ENCODE results near the gene RNF166. TPM values are rescaled to one million over a fixed set of nuclear protein-coding genes. Genes with fewer than 3 reads are reported as not detected.

The RNF166 gene
- polyA plus RNA-seq, 1 donor from 2014 or later = 34.4 TPM

DNA sequence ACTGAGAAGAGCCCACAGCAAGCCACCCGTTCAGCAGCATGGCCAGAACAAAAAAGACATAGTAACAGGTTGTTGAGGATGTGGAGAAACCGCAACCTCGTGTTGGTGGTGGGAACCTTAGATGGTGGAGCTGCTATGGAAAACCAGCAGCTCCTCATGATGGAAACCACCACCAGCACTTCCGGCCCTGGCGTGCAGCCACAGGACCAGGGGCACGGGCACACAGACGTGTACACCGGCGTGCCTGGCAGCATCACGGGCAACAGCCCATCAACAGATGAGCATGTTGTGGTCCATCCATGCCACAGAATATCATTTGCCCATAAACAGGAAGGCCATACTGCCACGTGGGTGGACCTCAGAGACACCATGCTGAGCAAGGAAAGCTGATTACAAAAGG, 12.0 kb upstream of the RNF166 start:
- no peaks in the 10 kb centered on the region for H3K36me3 ChIP-seq (ENCODE audit: insufficient read depth, low read length)
- TF ChIP-seq MXI1 (conservative IDR thresholded peaks at IDR 0.05; ENCODE audit: poor library complexity, severe bottlenecking) (no peak), POLR2AphosphoS5 (IDR thresholded peaks at IDR 0.05) (no peak), EZH2 (IDR thresholded peaks at IDR 0.05; ENCODE audit: borderline replicate concordance, insufficient read depth, low read length, poor library complexity, severe bottlenecking) (no peak), SMC3 (conservative IDR thresholded peaks at IDR 0.05; ENCODE audit: poor library complexity) (no peak), EP300 (conservative IDR thresholded peaks at IDR 0.05; ENCODE audit: poor library complexity, severe bottlenecking) (no peak), CTCF (IDR thresholded peaks at IDR 0.05; ENCODE audit: poor library complexity, severe bottlenecking) (no peak), TAF1 (IDR thresholded peaks at IDR 0.05; ENCODE audit: low read depth) (no peak), RAD21 (conservative IDR thresholded peaks at IDR 0.05) (no peak)
- TF ChIP-seq, protein P1, sequence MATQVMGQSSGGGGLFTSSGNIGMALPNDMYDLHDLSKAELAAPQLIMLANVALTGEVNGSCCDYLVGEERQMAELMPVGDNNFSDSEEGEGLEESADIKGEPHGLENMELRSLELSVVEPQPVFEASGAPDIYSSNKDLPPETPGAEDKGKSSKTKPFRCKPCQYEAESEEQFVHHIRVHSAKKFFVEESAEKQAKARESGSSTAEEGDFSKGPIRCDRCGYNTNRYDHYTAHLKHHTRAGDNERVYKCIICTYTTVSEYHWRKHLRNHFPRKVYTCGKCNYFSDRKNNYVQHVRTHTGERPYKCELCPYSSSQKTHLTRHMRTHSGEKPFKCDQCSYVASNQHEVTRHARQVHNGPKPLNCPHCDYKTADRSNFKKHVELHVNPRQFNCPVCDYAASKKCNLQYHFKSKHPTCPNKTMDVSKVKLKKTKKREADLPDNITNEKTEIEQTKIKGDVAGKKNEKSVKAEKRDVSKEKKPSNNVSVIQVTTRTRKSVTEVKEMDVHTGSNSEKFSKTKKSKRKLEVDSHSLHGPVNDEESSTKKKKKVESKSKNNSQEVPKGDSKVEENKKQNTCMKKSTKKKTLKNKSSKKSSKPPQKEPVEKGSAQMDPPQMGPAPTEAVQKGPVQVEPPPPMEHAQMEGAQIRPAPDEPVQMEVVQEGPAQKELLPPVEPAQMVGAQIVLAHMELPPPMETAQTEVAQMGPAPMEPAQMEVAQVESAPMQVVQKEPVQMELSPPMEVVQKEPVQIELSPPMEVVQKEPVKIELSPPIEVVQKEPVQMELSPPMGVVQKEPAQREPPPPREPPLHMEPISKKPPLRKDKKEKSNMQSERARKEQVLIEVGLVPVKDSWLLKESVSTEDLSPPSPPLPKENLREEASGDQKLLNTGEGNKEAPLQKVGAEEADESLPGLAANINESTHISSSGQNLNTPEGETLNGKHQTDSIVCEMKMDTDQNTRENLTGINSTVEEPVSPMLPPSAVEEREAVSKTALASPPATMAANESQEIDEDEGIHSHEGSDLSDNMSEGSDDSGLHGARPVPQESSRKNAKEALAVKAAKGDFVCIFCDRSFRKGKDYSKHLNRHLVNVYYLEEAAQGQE (IDR thresholded peaks at IDR 0.05; ENCODE audit: borderline replicate concordance) = no peak
- no peaks in the 10 kb centered on the region for H3K9me3 ChIP-seq (ENCODE audit: low read length)
- no peak overlapping the region for H3K9ac ChIP-seq (ENCODE audit: low read length)
- no peaks in the 10 kb centered on the region for H3K27me3 ChIP-seq (ENCODE audit: insufficient read depth, low read depth, low read length)
- H4K20me1 ChIP-seq (ENCODE audit: insufficient read depth) = no peaks in the 10 kb centered on the region
- no peaks in the 10 kb centered on the region for H3F3A ChIP-seq (ENCODE audit: insufficient read depth, low read length, poor library complexity, severe bottlenecking)
- no peaks in the 10 kb centered on the region for H3K9me2 ChIP-seq (ENCODE audit: insufficient read depth, low read length)
- H2AFZ ChIP-seq (ENCODE audit: low read depth, low read length) = no peak overlapping the region
- no peaks in the 10 kb centered on the region for H3K79me2 ChIP-seq (replicated peaks; ENCODE audit: insufficient read depth, low read length)
- H3K4me2 ChIP-seq (ENCODE audit: low read length) = no peak overlapping the region
- no peak overlapping the region for H3K27ac ChIP-seq (ENCODE audit: low read length)
- H3K4me3 ChIP-seq (ENCODE audit: low read length) = no peak overlapping the region

- Histone ChIP-seq H3K9ac (ENCODE audit: low read length) (no peak overlapping the region), H3K79me2 (replicated peaks; ENCODE audit: insufficient read depth, low read length) (no peaks in the 10 kb centered on the region), H3K27ac (ENCODE audit: low read length) (no peak overlapping the region), H4K20me1 (ENCODE audit: insufficient read depth) (no peaks in the 10 kb centered on the region), H3K27me3 (ENCODE audit: insufficient read depth, low read depth, low read length) (no peaks in the 10 kb centered on the region), H3K36me3 (ENCODE audit: insufficient read depth, low read length) (no peaks in the 10 kb centered on the region), H3F3A (ENCODE audit: insufficient read depth, low read length, poor library complexity, severe bottlenecking) (no peaks in the 10 kb centered on the region), H3K4me3 (ENCODE audit: low read length) (no peak overlapping the region), H2AFZ (ENCODE audit: low read depth, low read length) (no peak overlapping the region), H3K9me2 (ENCODE audit: insufficient read depth, low read length) (no peaks in the 10 kb centered on the region), H3K4me2 (ENCODE audit: low read length) (no peak overlapping the region), H3K9me3 (ENCODE audit: low read length) (no peaks in the 10 kb centered on the region)
- TF ChIP-seq SMC3 (conservative IDR thresholded peaks at IDR 0.05; ENCODE audit: poor library complexity) (no peak), MXI1 (conservative IDR thresholded peaks at IDR 0.05; ENCODE audit: poor library complexity, severe bottlenecking) (no peak)
Observed at GRCh38 chr16:88716601-88717001, 10.4 kb upstream of the RNF166 start.

DNA sequence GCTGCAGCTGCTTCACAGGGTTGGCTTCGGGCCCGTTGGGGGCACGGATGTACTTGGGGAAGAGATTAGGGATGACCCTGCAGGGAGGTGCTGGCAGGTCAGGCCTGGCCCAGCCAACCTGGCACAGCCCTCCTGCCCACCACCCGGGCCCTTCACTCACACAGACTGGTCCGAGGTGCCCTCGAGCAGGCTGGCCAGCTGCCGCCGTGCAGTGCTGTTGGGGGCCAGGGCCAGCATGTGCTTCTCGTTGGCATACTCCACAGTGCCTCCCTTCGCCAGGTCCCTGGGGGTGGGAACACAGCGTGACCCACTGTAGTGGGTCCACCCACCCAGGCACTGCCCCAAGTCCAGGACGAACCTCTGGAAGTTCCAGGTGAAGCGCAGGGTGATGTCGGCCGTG, 10.0 kb upstream of the RNF166 start:
- H3K9me3 ChIP-seq (ENCODE audit: low read length) = no peaks in the 10 kb centered on the region
- no peaks in the 10 kb centered on the region for H4K20me1 ChIP-seq (ENCODE audit: insufficient read depth)
- H3F3A ChIP-seq (ENCODE audit: insufficient read depth, low read length, poor library complexity, severe bottlenecking) = no peaks in the 10 kb centered on the region
- no peak overlapping the region for H2AFZ ChIP-seq (ENCODE audit: low read depth, low read length)
- no peaks in the 10 kb centered on the region for H3K27me3 ChIP-seq (ENCODE audit: insufficient read depth, low read depth, low read length)
- no peaks in the 10 kb centered on the region for H3K9me2 ChIP-seq (ENCODE audit: insufficient read depth, low read length)
- no peaks in the 10 kb centered on the region for H3K36me3 ChIP-seq (ENCODE audit: insufficient read depth, low read length)
- no peak overlapping the region for H3K4me2 ChIP-seq (ENCODE audit: low read length)
- H3K4me3 ChIP-seq (ENCODE audit: low read length) = no peak overlapping the region
- H3K79me2 ChIP-seq (replicated peaks; ENCODE audit: insufficient read depth, low read length) = no peaks in the 10 kb centered on the region
- H3K9ac ChIP-seq (ENCODE audit: low read length) = no peak overlapping the region
- H3K27ac ChIP-seq (ENCODE audit: low read length) = no peak overlapping the region
- TF ChIP-seq EZH2 (IDR thresholded peaks at IDR 0.05; ENCODE audit: borderline replicate concordance, insufficient read depth, low read length, poor library complexity, severe bottlenecking) (no peak), TAF1 (IDR thresholded peaks at IDR 0.05; ENCODE audit: low read depth) (no peak), CTCF (IDR thresholded peaks at IDR 0.05; ENCODE audit: poor library complexity, severe bottlenecking) (no peak), EP300 (conservative IDR thresholded peaks at IDR 0.05; ENCODE audit: poor library complexity, severe bottlenecking) (no peak), MXI1 (conservative IDR thresholded peaks at IDR 0.05; ENCODE audit: poor library complexity, severe bottlenecking) (no peak), SMC3 (conservative IDR thresholded peaks at IDR 0.05; ENCODE audit: poor library complexity) (no peak), RAD21 (conservative IDR thresholded peaks at IDR 0.05) (no peak), POLR2AphosphoS5 (IDR thresholded peaks at IDR 0.05) (no peak)
- TF ChIP-seq, protein P1 (IDR thresholded peaks at IDR 0.05; ENCODE audit: borderline replicate concordance) = no peak

All from neural cell (in vitro differentiated cells).